C1 segment of cervical spinal cord (tissue), 14 donors: ENCODE measurements around the gene HECTD3.

Experiments used
- DNase-seq, 14 donors: peaks; one replicate each; lab custom pipeline; 2025; lab: John Stamatoyannopoulos, UW

Gene HECTD3

DNA sequence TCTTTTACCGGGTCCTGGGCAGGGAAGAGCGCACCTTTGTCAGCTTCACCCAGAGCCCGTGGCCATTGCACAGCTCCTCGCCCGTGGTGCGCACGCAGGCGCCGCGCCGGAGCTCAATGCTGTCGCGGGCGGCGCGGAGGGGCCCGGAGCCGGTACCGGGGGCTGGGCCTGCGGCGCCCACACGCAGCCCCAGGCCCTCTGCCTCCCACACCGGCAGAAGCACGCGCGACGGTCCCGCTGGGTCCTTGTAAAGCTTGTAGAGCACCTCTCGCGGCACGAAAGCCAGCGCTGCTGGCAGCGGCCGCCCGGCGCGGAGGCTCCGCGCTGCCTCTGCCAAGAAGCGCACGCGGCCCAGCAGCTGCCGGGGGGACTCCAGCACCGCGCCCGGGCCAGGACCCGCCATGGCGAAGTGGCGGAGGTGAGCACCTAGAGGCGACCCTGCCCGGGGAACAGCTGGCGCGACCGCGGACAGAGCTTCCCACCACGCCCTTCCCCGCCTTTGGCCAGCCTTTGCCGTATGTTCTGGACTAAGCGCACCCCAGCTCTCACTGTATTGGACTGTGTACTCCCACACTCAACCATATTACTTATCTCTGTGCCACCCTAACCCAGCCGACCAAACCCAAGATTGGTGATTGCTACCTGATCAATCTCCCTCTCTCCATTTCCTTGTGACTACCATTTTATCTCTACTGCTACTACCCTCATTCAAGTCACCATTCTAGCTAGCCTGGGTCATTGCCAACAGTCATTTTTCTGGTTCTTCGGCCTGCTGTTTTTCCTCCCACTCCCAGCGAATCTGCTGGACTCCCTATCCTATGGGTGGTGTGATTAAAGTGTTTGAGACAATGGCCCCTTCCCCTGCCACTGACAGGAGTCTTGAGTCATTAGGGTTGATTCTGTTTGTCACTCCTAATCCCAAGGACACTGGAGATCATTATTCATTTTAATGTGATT is at the start of gene HECTD3:
TSS of gene HECTD3 (minus strand) at position 470 of the 957 bp plus-strand sequence. CDS start at position 403, 67 bp downstream.
- peak in 13 of 14 donors; percentile 34 to 79 (median 70) for DNase-seq

DNA sequence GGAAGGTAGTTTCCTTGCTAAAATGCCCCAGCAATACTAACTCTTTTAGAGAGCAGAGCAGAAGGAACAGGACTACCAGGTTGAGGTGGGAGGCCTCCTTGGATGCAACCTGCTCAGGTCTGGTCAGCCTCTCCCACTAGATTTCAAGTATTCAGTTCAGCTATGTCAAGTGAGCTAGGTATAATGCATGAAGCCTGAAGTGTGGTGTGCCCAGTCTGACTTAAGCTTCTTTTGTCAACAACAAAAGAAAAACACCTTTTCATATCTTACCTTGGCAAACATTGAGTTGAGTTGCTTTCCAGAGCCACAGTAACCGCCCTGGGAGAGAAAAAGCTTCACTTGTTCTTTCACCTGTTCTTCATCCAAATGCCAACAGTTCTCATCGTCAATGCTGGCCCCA is 48.7 kb upstream of the HECTD3 start:
- no peak for DNase-seq

DNA sequence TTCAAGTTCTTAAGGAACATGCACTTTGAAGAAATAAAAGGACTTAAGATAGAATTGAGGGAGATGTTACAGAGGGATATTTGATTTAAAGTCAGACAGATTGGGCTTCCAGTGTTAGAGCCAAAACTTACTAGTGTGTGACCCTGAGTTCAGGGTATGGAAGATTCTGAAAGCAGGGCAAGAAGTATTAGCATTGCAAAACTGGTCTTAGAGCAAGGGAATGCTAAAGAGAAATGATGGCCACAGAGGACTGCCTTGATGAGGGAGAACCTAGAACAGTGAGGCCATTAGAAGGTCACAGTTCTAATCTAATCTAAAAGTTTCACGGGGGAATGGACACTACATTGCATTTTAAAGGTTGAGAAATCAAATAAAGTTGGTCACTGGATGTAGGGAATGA is 46.4 kb upstream of the HECTD3 start:
- no peak for DNase-seq

DNA sequence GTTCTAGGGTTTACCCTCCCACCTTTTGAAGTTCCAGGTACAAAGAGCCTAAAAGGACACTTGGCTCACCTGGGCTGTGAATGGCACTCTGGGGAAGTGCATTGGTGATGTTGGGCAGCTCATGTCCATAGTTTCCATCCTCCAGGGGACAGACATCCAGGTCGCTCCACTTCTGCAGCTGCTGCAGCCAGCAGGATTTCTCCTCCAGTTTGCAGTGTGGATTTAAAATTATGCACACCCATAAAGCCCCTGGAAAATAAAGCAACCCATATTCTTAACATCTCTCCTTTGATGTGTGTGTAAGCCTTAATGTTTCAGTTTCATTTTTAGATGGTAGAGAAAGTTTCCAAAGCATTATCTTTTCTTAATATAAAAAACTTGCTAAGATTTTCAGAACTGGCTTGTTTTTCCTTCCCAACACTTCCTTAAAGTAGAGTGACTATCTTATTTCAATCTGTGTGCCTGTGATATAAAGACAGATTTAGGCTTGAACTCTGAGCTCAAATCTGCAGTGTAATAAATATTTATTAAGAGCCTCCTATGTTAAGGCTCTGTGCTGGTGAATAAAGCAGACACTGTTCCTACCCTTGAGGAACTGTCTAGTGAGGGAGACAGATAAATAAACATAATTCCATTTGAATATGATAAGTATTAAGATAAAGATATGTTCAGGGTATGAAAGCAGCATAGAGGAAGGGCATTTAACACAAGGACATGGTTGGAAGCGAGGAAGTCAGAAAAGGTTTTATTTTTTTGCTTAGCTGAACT is 40.1 kb upstream of the HECTD3 start:
- no peak for DNase-seq

DNA sequence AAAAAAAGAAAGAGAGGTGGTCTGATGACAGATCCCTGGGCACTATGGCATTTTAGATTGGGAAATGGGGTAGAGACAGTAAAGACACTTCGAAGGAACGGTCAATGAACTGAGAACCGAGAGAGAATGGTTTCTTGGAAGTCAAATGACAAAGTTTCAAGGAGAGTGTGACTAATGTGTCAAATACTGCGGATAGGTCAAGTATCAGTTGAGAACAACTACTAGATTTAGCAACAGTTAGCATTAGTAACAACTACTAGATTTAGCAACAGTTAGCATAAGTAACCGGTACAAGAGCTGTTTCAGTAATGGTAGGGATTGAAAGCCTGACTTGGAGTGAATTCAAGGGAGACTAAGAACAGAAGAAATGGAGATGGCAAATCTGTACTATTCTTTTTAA is 35.9 kb upstream of the HECTD3 start:
- DNase-seq: no peak

DNA sequence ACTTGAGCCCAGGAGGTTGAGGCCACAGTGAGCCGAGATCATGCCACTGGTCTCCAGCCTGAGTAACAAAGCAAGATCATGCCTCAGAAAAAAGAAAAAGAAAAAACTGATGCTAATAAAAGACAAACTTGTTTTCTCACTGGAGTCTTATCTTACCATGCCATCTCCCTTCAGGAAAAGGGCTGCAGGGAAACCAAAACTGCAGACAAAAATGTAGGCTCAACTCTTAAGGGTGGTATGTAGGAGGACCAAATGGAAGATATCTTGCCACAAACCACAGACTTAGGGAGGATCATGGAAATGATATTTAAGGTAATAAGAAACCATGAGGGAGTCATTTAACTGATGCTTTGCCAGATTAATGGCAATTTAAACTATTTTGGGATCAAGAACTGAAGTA is 33.8 kb upstream of the HECTD3 start:
- DNase-seq: no peak

DNA sequence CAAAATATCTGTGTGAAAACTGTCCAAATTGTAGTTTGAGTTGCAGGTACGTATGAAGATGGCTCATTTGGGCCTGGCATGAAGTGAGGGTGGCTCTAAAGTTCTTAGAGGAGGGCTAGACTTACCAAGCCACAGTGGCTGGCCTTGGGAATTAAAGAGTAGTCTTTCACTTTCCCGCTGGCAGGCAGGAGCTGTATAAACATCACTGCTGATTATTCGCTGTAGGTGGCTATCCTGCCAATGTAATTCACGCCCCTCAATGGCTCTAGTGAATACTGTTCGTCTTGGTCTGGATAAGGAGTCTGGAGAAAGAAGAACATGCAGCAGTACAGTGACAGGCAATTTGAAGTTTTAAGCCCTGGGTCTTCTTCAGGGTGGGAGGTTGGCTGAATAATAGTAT is 32.0 kb upstream of the HECTD3 start:
- DNase-seq: no peak

DNA sequence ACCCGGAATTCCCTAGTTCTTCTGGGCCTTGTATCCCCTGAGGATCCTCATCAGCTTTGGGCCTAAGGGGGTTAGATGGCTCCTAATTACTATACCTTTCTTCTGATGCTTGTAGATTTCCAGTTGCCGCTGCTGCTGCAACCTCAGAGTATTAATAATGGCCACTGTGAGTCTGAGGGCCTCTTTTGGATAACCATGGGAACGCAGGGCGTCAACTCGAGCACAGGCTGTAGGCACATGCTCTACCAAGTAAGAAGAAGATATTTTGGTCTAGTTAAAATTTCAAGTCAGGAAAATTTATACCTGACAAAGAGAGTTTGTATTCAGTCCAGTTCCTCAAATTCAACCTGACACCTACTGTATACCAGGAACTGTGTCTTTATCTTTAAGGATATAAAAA is 29.2 kb upstream of the HECTD3 start:
- DNase-seq: no peak

DNA sequence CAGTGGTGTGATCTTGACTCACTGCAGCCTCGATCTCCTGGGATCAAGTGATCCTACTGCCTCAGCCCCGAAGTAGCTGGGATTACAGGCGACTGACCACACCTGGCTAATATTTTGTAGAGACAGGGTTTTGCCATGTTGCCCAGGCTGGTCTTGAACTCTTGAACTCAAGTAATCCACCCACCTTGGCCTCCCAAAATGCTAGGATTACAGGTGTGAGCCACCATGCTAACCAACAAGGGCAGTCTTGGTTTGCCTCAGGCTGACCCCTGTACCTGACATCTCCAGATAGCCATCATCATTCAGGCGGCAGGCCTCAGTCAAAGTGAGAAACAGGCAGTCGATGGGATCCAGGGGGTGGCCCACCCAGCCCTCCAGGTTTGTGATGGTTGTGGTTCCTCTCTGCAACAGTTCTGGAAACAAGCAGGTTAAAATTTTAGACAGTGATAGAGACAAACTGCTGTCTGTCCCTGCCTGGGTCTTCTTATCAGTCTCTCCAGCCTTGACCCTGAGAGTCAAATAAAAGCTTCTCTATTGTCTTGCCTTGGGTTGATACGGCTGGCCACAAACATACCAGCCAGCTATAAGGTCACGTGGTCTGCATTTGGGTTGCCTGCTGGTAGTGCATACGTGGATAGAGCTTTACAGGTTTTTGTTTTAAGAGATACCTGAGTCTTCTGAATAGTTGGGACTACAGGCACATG is 27.7 kb upstream of the HECTD3 start:
- no peak for DNase-seq

DNA sequence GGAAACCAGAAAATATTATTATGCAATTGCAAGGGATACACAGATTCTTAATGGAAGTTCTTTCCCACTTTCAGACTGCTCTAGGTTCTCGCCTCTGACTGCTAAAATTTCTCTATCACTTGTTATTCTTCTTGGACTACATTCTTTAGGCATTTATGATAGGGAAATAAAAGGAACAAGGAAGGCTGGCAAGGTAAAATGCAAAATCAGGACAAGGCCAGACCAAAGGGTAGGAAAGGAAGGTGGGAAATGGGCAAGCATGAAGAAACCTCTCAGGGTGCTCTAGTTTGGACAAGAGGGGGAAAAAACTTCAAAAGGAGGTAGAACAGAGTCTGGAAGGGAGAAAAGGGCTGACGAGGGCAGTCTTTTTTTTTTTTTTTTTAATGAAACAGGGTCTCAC is 27.1 kb upstream of the HECTD3 start:
- DNase-seq: no peak

DNA sequence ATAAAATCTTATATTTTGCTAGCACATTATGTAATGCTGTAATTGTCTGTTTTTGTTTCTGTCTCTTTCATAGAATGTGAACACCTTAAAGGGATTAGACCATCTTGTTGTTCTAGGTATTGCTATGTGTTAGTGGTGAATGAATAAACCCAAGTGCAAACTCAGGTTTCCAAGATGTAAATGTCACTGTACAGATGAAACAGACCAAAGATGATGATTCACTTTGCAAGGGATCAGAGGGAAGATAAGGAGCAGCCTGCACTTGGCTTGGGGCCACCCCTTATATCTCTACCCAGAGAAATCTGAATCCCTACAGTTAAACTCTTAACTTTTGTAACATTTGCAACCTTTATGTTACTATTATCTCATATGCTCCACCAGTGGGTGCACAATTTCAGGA is 26.3 kb upstream of the HECTD3 start:
- DNase-seq: no peak

DNA sequence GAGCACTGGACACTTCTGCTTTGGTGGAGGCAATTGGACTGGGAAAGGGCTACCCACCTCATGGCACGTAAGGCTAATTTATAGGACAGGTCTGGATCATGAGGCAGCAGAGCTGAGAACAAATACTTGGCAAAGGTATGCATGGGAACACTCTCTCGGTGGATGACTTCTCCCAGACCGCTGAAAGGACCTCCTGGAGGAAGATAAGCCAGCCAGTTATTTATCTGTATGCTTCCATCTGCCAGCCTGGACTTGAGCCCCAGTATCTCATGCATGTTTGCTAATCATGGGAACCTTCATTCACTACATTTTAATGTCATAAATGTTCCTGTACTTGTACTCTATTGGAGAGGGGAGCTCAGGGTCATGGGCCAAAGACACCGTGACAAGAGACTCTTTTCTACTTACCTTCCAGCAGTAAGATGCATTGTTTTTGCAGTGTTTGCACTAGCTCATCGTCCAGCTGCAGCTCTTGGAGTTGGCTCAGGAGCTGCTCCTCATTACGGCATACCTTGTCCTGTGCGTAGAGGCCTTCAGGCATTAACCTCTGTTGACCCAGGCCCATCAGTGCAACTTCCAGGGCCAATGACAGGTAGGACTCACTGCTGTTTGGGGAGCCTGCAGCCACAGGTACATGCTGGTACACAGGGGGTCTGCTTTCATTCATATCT is 24.6 kb upstream of the HECTD3 start:
- DNase-seq: peak in 1 of 14 donors; percentile 89

DNA sequence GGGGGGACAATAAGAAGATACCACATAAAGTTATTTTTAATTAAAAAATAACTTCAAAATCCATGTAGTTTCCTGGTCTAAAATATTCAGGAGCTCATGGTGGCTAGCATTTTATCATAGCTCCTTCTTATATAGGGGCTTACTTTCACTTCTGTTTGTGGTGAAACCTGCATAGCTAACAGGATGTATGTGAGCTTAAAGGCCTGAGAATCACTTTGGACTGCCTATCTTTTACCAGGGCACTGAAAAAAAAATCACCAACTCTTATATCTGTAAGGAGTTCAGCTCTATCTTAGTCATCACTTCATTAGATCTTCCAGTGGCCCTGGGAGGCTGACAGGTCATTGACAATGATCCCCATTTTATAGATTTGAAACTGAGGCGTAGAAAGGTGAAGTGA is 22.2 kb upstream of the HECTD3 start:
- DNase-seq: no peak

DNA sequence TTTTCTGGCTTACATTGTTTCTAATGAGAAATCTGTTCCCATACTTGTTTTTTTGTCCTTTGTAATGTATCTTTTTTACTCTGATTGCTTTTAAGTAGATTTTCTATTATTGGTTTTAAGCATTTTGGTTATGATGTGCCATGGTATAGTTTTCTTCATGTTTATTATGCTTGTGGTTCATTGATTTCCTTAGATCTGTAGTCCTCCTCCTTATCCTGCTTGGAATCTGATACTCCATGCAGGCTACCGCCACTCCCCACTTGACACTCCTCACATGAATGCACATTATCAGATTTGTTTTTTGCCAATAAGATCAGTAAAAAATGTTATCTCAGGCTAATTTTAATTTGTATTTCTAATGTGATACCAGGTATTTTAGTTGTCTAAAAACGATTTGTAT is 21.7 kb upstream of the HECTD3 start:
- DNase-seq: no peak

DNA sequence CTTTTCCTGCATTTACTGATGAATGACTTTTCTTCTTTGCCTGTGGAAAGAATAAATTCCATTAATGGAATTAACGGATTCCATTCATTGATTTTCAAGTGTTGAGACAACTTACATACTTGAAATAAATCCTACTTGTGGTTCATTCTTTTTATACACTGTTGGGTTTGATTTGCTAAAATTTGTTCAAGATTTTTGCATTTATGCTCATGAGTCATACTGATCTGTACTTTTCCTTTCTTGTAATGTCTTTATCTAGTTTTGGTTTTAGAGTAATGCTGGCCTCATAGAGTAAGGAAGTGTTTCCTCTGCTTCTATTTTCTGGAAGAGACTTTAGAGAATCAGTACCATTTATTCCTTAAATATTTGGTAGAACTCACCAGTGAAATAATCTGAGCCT is 15.3 kb upstream of the HECTD3 start:
- DNase-seq: no peak

DNA sequence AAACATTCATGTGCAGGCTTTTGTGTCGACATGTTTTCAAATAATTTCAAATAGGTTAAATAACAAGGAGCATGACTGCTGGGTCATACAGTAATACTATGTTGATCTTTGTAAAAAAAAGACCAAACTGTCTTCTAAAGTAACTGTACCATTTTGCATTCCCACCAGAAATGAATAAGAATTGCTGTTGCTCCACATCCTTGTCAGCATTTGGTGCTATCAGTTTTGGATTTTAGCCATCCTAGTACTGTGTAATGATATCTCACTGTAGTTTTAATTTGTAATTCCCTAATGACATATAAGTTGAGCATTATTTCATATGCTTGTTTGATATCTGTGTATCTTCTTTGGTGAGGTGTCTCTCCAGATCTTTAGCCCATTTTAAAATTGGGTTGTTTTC is 12.5 kb upstream of the HECTD3 start:
- DNase-seq: no peak

DNA sequence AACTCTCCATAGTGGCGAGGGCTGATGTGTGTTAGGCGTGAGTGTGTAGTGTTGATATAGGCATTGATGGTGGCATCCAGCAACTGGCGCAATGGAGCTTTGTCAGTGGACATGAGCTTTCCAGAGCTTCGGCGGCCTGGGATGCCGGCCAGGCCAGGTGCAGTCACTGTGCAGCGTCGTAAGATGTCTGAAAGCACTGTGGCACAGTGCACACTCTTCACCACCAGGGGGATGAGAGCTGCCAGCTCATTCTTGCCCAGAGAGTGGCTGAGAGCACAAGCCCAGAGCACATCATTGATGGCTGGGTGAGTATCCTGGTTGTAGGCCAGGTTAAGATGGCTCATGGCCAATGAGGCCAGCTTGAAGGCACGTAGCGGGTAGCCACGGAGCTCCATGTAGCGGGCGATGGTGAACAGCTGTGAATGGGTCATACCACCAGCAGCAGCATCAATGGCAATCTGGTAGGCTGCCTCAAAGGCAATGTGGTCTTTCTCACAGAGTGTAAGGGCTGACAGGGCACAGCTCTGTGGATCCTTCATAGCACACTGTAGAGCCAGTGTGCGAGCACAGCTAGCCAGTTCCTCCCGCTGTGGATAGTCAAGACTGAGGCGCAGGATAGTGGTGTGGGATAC is 7.6 kb upstream of the HECTD3 start:
- DNase-seq: peak in 8 of 14 donors; percentile 18 to 90 (median 28)

DNA sequence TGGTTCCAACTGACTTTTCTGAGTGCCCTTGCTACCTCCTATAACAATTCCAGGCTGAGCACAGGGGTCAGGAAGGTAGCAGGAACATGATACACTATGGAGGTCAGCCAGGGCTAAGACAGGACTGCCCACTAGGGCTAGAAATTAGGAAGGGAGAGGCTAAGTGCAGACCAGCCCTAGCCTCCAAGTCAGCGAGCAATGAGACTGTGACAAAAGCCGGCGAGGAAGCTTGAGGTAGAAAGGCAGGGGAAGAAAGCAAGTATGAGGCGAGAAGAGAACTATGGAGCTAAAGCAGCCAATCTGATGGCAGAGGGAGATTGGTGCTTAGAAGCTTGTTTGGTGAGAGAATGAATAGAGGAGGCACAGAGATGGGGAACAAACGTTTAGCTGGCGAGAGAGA is 5.6 kb upstream of the HECTD3 start:
- DNase-seq: no peak

DNA sequence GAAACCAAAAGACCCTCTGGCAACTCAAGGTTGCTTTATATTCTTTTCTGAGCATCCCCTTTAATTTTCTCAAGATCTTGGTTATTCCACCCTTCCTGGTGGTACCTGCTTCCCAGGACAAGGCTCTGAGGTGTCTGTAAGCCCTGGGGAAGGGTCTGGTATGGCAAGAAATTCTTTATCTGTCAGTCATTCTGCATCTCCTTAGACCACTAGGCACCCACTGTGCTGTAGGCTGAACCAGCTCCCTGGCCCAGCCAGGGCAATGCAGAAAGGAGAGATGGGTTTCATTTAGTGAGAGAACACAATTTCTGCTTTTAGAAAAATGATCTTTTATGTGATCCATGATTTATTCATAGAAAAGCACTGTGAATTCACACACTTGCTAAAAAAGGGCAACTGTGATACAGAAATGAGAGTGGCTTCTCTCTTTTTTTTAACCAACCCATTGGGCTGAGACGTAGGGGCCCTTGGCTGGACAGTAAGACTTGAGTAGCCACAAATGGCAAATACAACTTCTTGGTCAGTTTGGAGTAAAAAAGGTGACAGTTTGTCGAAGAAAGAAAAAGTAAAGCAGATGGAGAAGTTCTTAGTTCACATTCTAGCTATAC is 5.1 kb upstream of the HECTD3 start:
- DNase-seq: no peak

DNA sequence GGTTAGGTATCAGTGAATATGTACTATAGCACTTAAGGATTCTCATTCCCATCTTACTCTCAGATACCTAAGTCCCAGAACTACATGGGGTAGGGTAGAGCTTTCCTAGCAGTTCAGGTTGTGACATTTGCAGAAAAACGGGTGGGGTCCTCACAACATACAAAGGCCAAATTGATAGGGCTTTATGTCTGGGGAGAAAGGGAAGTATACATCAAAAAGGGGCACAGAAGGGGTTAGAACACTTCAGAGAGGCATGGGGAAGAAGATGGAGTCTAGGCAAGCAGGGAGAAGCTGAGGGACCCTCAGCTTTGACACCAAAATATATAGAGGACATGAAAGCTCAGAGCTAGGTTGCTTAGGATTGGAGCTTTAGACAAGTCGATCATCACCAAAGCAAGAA is 4.6 kb upstream of the HECTD3 start:
- DNase-seq: no peak
